Measurements from ENCODE around the gene TMEM254.

GRCh38 chr10:80079312-80079719 is 851 bp downstream of the TMEM254 start:
- TF ChIP-seq, protein P1, sequence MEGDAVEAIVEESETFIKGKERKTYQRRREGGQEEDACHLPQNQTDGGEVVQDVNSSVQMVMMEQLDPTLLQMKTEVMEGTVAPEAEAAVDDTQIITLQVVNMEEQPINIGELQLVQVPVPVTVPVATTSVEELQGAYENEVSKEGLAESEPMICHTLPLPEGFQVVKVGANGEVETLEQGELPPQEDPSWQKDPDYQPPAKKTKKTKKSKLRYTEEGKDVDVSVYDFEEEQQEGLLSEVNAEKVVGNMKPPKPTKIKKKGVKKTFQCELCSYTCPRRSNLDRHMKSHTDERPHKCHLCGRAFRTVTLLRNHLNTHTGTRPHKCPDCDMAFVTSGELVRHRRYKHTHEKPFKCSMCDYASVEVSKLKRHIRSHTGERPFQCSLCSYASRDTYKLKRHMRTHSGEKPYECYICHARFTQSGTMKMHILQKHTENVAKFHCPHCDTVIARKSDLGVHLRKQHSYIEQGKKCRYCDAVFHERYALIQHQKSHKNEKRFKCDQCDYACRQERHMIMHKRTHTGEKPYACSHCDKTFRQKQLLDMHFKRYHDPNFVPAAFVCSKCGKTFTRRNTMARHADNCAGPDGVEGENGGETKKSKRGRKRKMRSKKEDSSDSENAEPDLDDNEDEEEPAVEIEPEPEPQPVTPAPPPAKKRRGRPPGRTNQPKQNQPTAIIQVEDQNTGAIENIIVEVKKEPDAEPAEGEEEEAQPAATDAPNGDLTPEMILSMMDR (IDR thresholded peaks at IDR 0.05 in 4 of 5, conservative IDR thresholded peaks at IDR 0.05 in 1 of 5), result no peak
- TF ChIP-seq POLR2A (IDR thresholded peaks at IDR 0.05), result no peak

Measured in gastrocnemius medialis (tissue), 4 donors.